Measurements from ENCODE around the gene DNAI1. TPM values are rescaled to one million over a fixed set of nuclear protein-coding genes. Genes with fewer than 3 reads are reported as not detected.

The DNAI1 gene
- polyA plus RNA-seq, 1 donor (not counting 4 experiments of a cell fraction or from before 2014, with no cell fraction given) = 0.08 TPM

DNA sequence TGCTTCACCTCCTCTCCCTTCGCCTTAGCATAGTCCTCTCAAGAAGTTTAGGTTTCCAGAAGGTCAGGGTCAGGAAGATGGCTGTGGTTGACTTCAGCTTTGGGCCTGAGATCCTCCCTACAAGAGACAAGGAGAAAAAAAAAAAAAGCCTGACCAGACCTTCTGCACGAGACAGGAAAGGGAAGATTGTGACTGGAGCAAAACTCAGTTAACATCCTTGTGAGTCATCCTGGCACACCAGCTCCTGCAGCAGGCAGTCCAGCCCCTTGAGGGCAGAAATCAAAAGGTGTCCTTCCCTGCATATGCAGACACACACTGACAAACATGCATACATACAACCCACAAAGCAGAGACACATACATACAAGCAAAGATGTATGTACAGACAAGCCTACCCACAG, 82.2 kb downstream of the DNAI1 start:
- Histone ChIP-seq H4K20me1 (ENCODE audit: control insufficient read depth, extremely low read depth, insufficient read depth, low read length) (no peaks in the 10 kb centered on the region), H3K4me3 (ENCODE audit: control insufficient read depth in 2 of 3, extremely low read depth in 1 of 3, insufficient read depth in 2 of 3, low read depth in 1 of 3, low read length in 3 of 3) (no peak overlapping the region), H3K27ac (ENCODE audit: control insufficient read depth, insufficient read depth, low read length) (no peak overlapping the region), H3K36me3 (ENCODE audit: control insufficient read depth in 2 of 2, extremely low read depth in 1 of 2, insufficient read depth in 2 of 2, low read length in 2 of 2) (no peaks in the 10 kb centered on the region), H3K4me2 (ENCODE audit: control insufficient read depth, extremely low read depth, insufficient read depth, low read depth, low read length) (no peak overlapping the region), H3K9me1 (ENCODE audit: control insufficient read depth, extremely low read depth, insufficient read depth, low read length) (no peaks in the 10 kb centered on the region), H3K9me3 (ENCODE audit: control insufficient read depth, low read depth, low read length) (no peaks in the 10 kb centered on the region), H3K79me2 (ENCODE audit: control insufficient read depth, insufficient read depth, low read length) (no peaks in the 10 kb centered on the region), H3K4me1 (ENCODE audit: control insufficient read depth, extremely low read depth, insufficient read depth, low read length) (peaks cover 8% of the 10 kb centered on the region), H3K9ac (ENCODE audit: control insufficient read depth, extremely low read depth, insufficient read depth, low read length) (no peak overlapping the region), H3K27me3 (ENCODE audit: control insufficient read depth, extremely low read depth, insufficient read depth, low read length) (peaks cover 13% of the 10 kb centered on the region), H2AFZ (ENCODE audit: control insufficient read depth, low read length) (no peak overlapping the region)
- peak; percentile 98 for FAIRE-seq
- no peak for DNase-seq (ENCODE audit: low read depth, low spot score)
- dilution Hi-C loops (cut with MboI; ENCODE audit: extremely low pct_ligation_motif_present, low sequenced_read_pairs) = no loop called here
- TF ChIP-seq CTCF (optimal IDR thresholded peaks at IDR 0.05 in 1 of 3, IDR thresholded peaks at IDR 0.05 in 1 of 3, conservative IDR thresholded peaks at IDR 0.05 in 1 of 3; ENCODE audit: extremely low read depth in 1 of 3, insufficient read depth in 2 of 3, low read length in 3 of 3) (peak in 1 of 3 experiments; percentile 15), EZH2 (IDR thresholded peaks at IDR 0.05; ENCODE audit: low read length) (no peak)

DNA sequence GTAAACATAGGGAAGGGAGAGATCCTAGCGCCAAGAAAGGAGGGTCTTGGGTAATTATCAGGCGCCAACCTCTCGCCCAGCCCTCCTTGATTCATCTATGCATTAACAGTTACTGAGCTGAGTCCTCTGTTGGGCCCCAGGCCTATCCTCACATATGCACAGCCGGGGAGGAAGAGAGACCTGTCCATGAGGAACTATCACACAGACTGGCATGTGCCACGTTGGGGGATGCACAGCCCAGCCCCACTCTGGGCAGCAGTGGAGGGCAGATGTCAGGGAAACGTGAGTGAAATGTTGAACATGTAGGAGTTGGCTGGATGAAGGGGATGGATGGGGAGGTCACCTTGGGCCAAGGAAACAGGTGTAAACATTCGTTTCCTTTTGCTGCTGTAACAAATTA, 82.9 kb downstream of the DNAI1 start:
- Histone ChIP-seq H3K9me3 (ENCODE audit: control insufficient read depth, low read depth, low read length) (no peaks in the 10 kb centered on the region), H3K9ac (ENCODE audit: control insufficient read depth, extremely low read depth, insufficient read depth, low read length) (no peak overlapping the region), H3K4me1 (ENCODE audit: control insufficient read depth, extremely low read depth, insufficient read depth, low read length) (peaks cover 8% of the 10 kb centered on the region), H3K27me3 (ENCODE audit: control insufficient read depth, extremely low read depth, insufficient read depth, low read length) (peaks cover 11% of the 10 kb centered on the region), H3K4me2 (ENCODE audit: control insufficient read depth, extremely low read depth, insufficient read depth, low read depth, low read length) (no peak overlapping the region), H2AFZ (ENCODE audit: control insufficient read depth, low read length) (no peak overlapping the region), H3K36me3 (ENCODE audit: control insufficient read depth in 2 of 2, extremely low read depth in 1 of 2, insufficient read depth in 2 of 2, low read length in 2 of 2) (no peaks in the 10 kb centered on the region), H3K4me3 (ENCODE audit: control insufficient read depth in 2 of 3, extremely low read depth in 1 of 3, insufficient read depth in 2 of 3, low read depth in 1 of 3, low read length in 3 of 3) (no peak overlapping the region), H3K9me1 (ENCODE audit: control insufficient read depth, extremely low read depth, insufficient read depth, low read length) (no peaks in the 10 kb centered on the region), H4K20me1 (ENCODE audit: control insufficient read depth, extremely low read depth, insufficient read depth, low read length) (no peaks in the 10 kb centered on the region), H3K79me2 (ENCODE audit: control insufficient read depth, insufficient read depth, low read length) (no peaks in the 10 kb centered on the region), H3K27ac (ENCODE audit: control insufficient read depth, insufficient read depth, low read length) (no peak overlapping the region)
- no peak for TF ChIP-seq EZH2 (IDR thresholded peaks at IDR 0.05; ENCODE audit: low read length)
- dilution Hi-C loops (cut with MboI; ENCODE audit: extremely low pct_ligation_motif_present, low sequenced_read_pairs) = no loop called here
- DNase-seq (ENCODE audit: low read depth, low spot score) (no peak), FAIRE-seq (no peak)

GRCh38 chr9:34544035-34544434, 85.4 kb downstream of the DNAI1 start:
- Histone ChIP-seq H3K4me2 (ENCODE audit: control insufficient read depth, extremely low read depth, insufficient read depth, low read depth, low read length) (no peak overlapping the region), H4K20me1 (ENCODE audit: control insufficient read depth, extremely low read depth, insufficient read depth, low read length) (peaks cover 6% of the 10 kb centered on the region), H2AFZ (ENCODE audit: control insufficient read depth, low read length) (no peak overlapping the region), H3K36me3 (ENCODE audit: control insufficient read depth in 2 of 2, extremely low read depth in 1 of 2, insufficient read depth in 2 of 2, low read length in 2 of 2) (no peaks in the 10 kb centered on the region), H3K79me2 (ENCODE audit: control insufficient read depth, insufficient read depth, low read length) (no peaks in the 10 kb centered on the region), H3K4me1 (ENCODE audit: control insufficient read depth, extremely low read depth, insufficient read depth, low read length) (peaks cover 8% of the 10 kb centered on the region), H3K9me3 (ENCODE audit: control insufficient read depth, low read depth, low read length) (no peaks in the 10 kb centered on the region), H3K9ac (ENCODE audit: control insufficient read depth, extremely low read depth, insufficient read depth, low read length) (no peak overlapping the region), H3K4me3 (ENCODE audit: control insufficient read depth in 2 of 3, extremely low read depth in 1 of 3, insufficient read depth in 2 of 3, low read depth in 1 of 3, low read length in 3 of 3) (no peak overlapping the region), H3K9me1 (ENCODE audit: control insufficient read depth, extremely low read depth, insufficient read depth, low read length) (no peaks in the 10 kb centered on the region), H3K27ac (ENCODE audit: control insufficient read depth, insufficient read depth, low read length) (no peak overlapping the region), H3K27me3 (ENCODE audit: control insufficient read depth, extremely low read depth, insufficient read depth, low read length) (peaks cover 10% of the 10 kb centered on the region)
- DNase-seq (ENCODE audit: low read depth, low spot score) (no peak), FAIRE-seq (no peak)
- TF ChIP-seq EZH2 (IDR thresholded peaks at IDR 0.05; ENCODE audit: low read length) = no peak
- TF ChIP-seq CTCF (optimal IDR thresholded peaks at IDR 0.05 in 1 of 3, IDR thresholded peaks at IDR 0.05 in 1 of 3, conservative IDR thresholded peaks at IDR 0.05 in 1 of 3; ENCODE audit: extremely low read depth in 1 of 3, insufficient read depth in 2 of 3, low read length in 3 of 3) = no peak
- dilution Hi-C loops (cut with MboI; ENCODE audit: extremely low pct_ligation_motif_present, low sequenced_read_pairs) = no loop called here
